MM.1S (cell line): ENCODE results near the gene WDR1.

ENCODE experiments used
- EZH2 ChIP-seq: fragments of 300-600 bp; sonication (generic); optimal IDR thresholded peaks from 2 replicates; pipeline ENCODE3; 2017; ENCODE audit warnings: low read depth, mild to moderate bottlenecking, antibody characterized with exemption, low read length, mixed read lengths
- TF ChIP-seq, protein P1 (sequence below): fragments of 300-600 bp; sonication (generic); IDR thresholded peaks from 2 replicates; pipeline ENCODE4 v1.5.1; 2016; ENCODE audit warnings: antibody characterized with exemption, low read length, mixed read lengths

- TF ChIP-seq, protein P1, sequence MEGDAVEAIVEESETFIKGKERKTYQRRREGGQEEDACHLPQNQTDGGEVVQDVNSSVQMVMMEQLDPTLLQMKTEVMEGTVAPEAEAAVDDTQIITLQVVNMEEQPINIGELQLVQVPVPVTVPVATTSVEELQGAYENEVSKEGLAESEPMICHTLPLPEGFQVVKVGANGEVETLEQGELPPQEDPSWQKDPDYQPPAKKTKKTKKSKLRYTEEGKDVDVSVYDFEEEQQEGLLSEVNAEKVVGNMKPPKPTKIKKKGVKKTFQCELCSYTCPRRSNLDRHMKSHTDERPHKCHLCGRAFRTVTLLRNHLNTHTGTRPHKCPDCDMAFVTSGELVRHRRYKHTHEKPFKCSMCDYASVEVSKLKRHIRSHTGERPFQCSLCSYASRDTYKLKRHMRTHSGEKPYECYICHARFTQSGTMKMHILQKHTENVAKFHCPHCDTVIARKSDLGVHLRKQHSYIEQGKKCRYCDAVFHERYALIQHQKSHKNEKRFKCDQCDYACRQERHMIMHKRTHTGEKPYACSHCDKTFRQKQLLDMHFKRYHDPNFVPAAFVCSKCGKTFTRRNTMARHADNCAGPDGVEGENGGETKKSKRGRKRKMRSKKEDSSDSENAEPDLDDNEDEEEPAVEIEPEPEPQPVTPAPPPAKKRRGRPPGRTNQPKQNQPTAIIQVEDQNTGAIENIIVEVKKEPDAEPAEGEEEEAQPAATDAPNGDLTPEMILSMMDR = no peak
- no peak for TF ChIP-seq EZH2
Observed at GRCh38 chr4:10093271-10093621, 23.4 kb downstream of the WDR1 start.
